ENCODE measurements around the gene C1orf159.

GRCh38 chr1:1054099-1054700, 61.7 kb downstream of the C1orf159 start:
- TF ChIP-seq POLR2A (IDR thresholded peaks at IDR 0.05) (no peak), CTCF (IDR thresholded peaks at IDR 0.05) (no peak)
